Uterus (tissue), 2 donors: ENCODE results near the gene CGRRF1.

ENCODE experiments used
- CTCF ChIP-seq, 4 experiments: fragments of 200-600 bp in 2 of 4; fragments of 450-650 bp in 2 of 4; sonication (generic) in 2 of 4; IDR thresholded peaks; one replicate each; pipeline ENCODE4 v1.5.1; 2016 to 2019; ENCODE audit warnings: antibody characterized with exemption in 4 of 4, mild to moderate bottlenecking in 2 of 4, moderate library complexity in 1 of 4
- POLR2A ChIP-seq, 2 donors: fragments of 450-650 bp; IDR thresholded peaks; one replicate each; pipeline ENCODE4 v1.6.1; 2016; ENCODE audit warnings: antibody characterized with exemption in 2 of 2, mild to moderate bottlenecking in 1 of 2, moderate library complexity in 1 of 2

GRCh38 chr14:54537651-54538050 lies 27.9 kb downstream of the CGRRF1 start:
- TF ChIP-seq CTCF (IDR thresholded peaks at IDR 0.05) (no peak), POLR2A (IDR thresholded peaks at IDR 0.05) (no peak)
